Gastroesophageal sphincter (tissue), 4 donors: Measurements from ENCODE around the gene BCL2. TPM values are rescaled to one million over a fixed set of nuclear protein-coding genes. Genes with fewer than 3 reads are reported as not detected.

ENCODE experiments used
- ATAC-seq: fragments of 150-250 bp; one replicate; pipeline ENCODE4 v1.9.1; 2016; ENCODE audit warnings: mild to moderate bottlenecking, moderate library complexity
- H3K27ac ChIP-seq, 4 donors: fragments of 200-600 bp; sonication (generic) in 3 of 4; 1 replicate in 3 of 4; 2 replicates in 1 of 4; pipeline ENCODE4 v1.5.1; 2016 to 2019
- H3K27me3 ChIP-seq: fragments of 200-600 bp; sonication (generic); one replicate; pipeline ENCODE4 v1.5.1; 2019
- H3K36me3 ChIP-seq, 2 donors: fragments of 200-600 bp; sonication (generic); one replicate each; pipeline ENCODE4 v1.5.1; 2019; ENCODE audit warnings: control low read depth in 1 of 2
- H3K4me1 ChIP-seq, 3 donors: fragments of 200-600 bp; sonication (generic); 1 replicate in 2 of 3; 2 replicates in 1 of 3; pipeline ENCODE4 v1.5.1; 2016 to 2019; ENCODE audit warnings: control low read depth in 2 of 3
- H3K4me3 ChIP-seq, 2 donors: fragments of 200-600 bp; sonication (generic); one replicate each; pipeline ENCODE4 v1.5.1; 2019; ENCODE audit warnings: mild to moderate bottlenecking in 1 of 2, moderate library complexity in 1 of 2
- H3K9me3 ChIP-seq, 3 donors: fragments of 200-600 bp; sonication (generic); one replicate each; pipeline ENCODE4 v1.5.1; 2017 to 2019; ENCODE audit warnings: control low read depth in 2 of 3
- EP300 ChIP-seq: sonication (generic); formaldehyde crosslinking; IDR thresholded peaks from one replicate; pipeline ENCODE4 v1.6.1; 2017; ENCODE audit warnings: antibody characterized with exemption, mild to moderate bottlenecking
- POLR2A ChIP-seq, 2 donors: fragments of 450-650 bp; IDR thresholded peaks; one replicate each; pipeline ENCODE4 v1.6.1; 2017; ENCODE audit warnings: antibody characterized with exemption in 2 of 2, mild to moderate bottlenecking in 2 of 2, moderate library complexity in 1 of 2
- POLR2AphosphoS5 ChIP-seq: sonication (generic); formaldehyde crosslinking; IDR thresholded peaks from one replicate; pipeline ENCODE4 v1.6.1; 2017; ENCODE audit warnings: antibody characterized with exemption
- WGBS, 2 donors: methylation state at CpG; one replicate each; pipeline ENCODE4 v1.1.5; 2018; ENCODE audit warnings: low coverage in 1 of 2; 5-methylcytosine and 5-hydroxymethylcytosine counted together
- total RNA-seq, 4 donors: library from RNA; depleted of rRNA; stranded (reverse); fragments of >200 nt; gene quantifications; one replicate each; pipeline ENCODE4 v1.1.0, GENCODE V29; 2016
- TF ChIP-seq, protein P1 (sequence below), 4 experiments: fragments of 200-600 bp in 2 of 4; fragments of 450-650 bp in 2 of 4; sonication (generic) in 1 of 4; IDR thresholded peaks; one replicate each; pipeline ENCODE4 v1.5.1; 2017 to 2019; ENCODE audit warnings: antibody characterized with exemption in 4 of 4, mild to moderate bottlenecking in 2 of 4, moderate library complexity in 2 of 4

BCL2 gene
- total RNA-seq, 4 donors from 2014 or later = 31.2 to 41.7 (median 32.7) TPM

DNA sequence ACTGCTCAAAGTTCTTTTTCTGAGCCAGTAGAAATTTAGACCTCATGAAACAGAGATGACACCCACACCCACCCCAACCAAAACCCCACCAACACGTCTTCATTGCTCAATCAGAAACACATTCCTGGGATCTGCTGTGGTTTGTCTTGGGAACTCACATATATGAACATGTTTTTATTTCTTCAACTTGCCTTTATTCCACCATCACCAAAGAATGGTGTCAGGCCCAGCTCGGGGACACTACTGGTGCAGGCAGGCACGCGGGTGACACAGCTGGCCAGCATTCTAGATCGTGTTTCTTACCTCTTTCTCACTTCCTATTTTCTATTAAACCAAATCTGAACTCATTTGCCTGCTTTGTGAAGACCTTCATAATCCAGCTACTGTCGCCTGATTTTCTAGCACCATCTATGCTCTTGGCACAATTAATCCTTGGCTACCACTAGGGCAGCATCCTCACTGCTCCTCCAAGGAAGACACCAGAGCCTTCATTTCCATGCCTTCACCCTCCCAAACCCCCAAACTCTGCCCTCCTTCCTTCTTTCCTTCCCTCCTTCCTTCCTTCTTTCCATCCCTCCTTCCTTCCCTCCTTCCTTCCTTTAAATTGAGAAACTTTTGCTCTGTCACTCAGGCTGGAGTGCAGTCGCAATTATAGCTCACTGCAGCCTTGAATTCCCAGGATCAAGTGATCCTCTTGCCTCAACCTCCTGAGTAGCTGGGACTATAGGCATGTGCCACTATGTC lies 157.1 kb downstream of the BCL2 start:
- ATAC-seq = peak; percentile 26
- no peaks in the 10 kb centered on the region for H3K36me3 ChIP-seq
- no peak overlapping the region for H3K4me3 ChIP-seq
- no peak for TF ChIP-seq POLR2A (IDR thresholded peaks at IDR 0.05)
- TF ChIP-seq, protein P1, sequence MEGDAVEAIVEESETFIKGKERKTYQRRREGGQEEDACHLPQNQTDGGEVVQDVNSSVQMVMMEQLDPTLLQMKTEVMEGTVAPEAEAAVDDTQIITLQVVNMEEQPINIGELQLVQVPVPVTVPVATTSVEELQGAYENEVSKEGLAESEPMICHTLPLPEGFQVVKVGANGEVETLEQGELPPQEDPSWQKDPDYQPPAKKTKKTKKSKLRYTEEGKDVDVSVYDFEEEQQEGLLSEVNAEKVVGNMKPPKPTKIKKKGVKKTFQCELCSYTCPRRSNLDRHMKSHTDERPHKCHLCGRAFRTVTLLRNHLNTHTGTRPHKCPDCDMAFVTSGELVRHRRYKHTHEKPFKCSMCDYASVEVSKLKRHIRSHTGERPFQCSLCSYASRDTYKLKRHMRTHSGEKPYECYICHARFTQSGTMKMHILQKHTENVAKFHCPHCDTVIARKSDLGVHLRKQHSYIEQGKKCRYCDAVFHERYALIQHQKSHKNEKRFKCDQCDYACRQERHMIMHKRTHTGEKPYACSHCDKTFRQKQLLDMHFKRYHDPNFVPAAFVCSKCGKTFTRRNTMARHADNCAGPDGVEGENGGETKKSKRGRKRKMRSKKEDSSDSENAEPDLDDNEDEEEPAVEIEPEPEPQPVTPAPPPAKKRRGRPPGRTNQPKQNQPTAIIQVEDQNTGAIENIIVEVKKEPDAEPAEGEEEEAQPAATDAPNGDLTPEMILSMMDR (IDR thresholded peaks at IDR 0.05) = no peak
- TF ChIP-seq POLR2AphosphoS5 = no peak
- TF ChIP-seq EP300 = no peak
- H3K27ac ChIP-seq = peak overlapping the region in 3 of 4 donors; percentile 62 to 73 (median 70)
- peaks cover 0 to 57% (median 11%) of the 10 kb centered on the region in 3 donors for H3K4me1 ChIP-seq
- H3K27me3 ChIP-seq = no peaks in the 10 kb centered on the region
- WGBS, 2 donors = 70 to 81% methylated on average over 7 of the region's 7 CpGs
- no peaks in the 10 kb centered on the region for H3K9me3 ChIP-seq

DNA sequence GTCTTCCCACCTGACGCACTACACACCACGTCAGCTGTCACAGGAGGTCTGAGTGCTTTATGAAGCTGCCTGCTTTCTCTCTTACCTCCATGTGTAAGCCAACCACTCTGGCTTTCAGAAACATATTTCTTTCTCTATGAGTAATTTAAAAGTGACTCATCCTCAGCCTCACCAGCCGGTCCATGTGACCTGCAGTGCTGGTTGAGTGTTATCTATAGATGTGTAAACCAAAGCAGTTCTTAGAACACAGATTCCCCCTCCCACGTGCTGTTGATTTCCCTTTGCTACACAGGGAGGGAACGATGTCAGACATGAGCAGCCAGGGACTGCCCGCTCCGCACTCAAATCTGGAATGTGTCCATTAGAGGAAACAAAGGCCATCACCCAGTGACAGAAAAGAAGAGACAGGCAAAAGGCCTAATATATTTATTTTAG lies 157.8 kb downstream of the BCL2 start:
- Histone ChIP-seq H3K4me1 (peaks cover 0 to 63% (median 11%) of the 10 kb centered on the region in 3 donors), H3K36me3 (no peaks in the 10 kb centered on the region), H3K9me3 (no peaks in the 10 kb centered on the region), H3K27ac (peak overlapping the region; percentile 14 to 73 (median 66)), H3K4me3 (no peak overlapping the region), H3K27me3 (no peaks in the 10 kb centered on the region)
- no peak for TF ChIP-seq EP300
- TF ChIP-seq, protein P1 (IDR thresholded peaks at IDR 0.05) = no peak
- peak; percentile 7 for TF ChIP-seq POLR2AphosphoS5
- no peak for TF ChIP-seq POLR2A (IDR thresholded peaks at IDR 0.05)
- WGBS, 2 donors = 25 to 47% methylated on average over 2 to 4 of the region's 7 CpGs
- peak; percentile 84 for ATAC-seq

DNA sequence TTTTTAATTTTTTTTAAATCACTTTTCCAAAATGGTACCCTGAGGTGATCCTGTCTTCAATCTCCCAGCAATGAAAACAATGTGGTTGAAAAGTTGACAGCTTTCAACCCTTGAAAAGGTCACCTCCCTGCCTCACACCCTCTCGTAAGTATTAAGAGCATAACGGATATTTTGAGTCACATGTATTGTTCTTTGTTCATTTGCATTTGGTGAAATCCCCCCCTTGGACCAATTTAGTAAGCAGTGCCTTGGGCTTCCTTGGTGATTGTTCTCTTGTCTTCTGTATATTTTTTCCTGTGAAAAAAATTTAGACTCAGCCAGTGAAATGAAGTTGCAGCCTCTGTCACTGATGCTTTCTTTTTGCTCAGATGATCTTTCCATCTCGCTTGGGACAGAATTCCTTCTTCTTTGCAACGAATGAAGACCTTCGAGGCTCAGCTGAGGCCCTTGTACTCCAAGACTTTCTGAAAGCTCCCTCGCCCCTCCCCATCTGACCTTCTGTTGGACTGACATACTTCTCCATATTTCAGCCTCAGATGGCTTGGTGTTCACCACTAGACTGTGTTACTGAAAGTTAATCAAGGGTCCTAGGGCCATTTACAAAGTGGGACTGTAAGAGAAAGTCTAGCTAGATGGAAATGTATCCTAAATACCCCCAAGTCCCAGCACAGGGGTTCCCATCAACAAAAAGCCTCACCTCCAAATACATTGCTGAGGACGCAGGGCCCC lies 158.4 kb downstream of the BCL2 start:
- no peaks in the 10 kb centered on the region for H3K9me3 ChIP-seq
- 58 to 64% methylated on average over 5 to 7 of the region's 7 CpGs for WGBS, 2 donors
- H3K27ac ChIP-seq = peak overlapping the region; percentile 14 to 73 (median 66)
- H3K4me3 ChIP-seq = no peak overlapping the region
- TF ChIP-seq EP300 (no peak), POLR2A (IDR thresholded peaks at IDR 0.05) (no peak), POLR2AphosphoS5 (no peak)
- TF ChIP-seq, protein P1 (IDR thresholded peaks at IDR 0.05) = no peak
- no peaks in the 10 kb centered on the region for H3K27me3 ChIP-seq
- ATAC-seq = no peak
- H3K4me1 ChIP-seq = peaks cover 0 to 69% (median 11%) of the 10 kb centered on the region in 3 donors
- no peaks in the 10 kb centered on the region for H3K36me3 ChIP-seq

DNA sequence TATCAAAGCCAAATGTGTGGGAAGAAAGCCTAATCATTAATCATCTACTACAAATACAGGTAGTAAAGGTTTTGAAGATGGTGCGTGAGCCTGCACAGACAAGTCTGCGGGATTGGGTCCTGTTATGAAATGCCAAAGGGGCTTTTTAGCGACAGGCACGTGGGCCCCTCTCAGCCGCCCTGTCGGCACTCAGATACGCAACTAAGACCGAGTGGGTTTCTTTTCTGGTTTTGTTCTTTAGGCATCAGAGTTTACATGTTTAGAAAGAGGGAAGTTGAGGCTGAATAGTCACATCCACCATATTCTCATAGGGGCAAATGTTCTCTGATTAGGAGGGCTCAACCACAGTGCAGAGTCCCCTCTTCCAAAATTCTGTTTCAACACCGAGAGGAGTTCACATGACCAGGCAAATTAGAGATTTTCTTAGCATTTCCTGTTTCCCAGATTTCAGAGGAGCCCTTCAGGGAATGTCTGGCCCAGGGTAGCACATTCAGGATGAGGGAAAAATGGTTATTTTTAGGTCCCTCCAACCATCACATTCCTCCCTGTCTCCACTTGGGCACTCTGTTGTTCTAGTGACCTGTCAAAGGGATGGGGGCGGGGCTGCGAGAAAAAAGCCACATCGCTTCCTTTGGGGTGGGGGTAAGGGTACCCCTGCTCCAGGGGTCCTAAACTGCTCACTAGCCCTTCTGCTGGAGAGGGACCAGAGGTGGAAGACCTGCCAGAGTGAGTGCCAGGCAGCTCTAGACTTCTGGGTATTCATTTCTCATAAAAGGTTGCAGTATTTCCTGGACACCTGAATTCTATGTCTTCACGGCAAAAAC lies 159.2 kb downstream of the BCL2 start:
- Histone ChIP-seq H3K36me3 (no peaks in the 10 kb centered on the region), H3K4me3 (no peak overlapping the region), H3K4me1 (peaks cover 0 to 77% (median 13%) of the 10 kb centered on the region in 3 donors), H3K27me3 (no peaks in the 10 kb centered on the region), H3K27ac (peak overlapping the region in 2 of 4 donors; percentile 20 to 28), H3K9me3 (no peaks in the 10 kb centered on the region)
- 83 to 86% methylated on average over 10 of the region's 13 CpGs for WGBS, 2 donors
- no peak for TF ChIP-seq POLR2AphosphoS5
- no peak for ATAC-seq

DNA sequence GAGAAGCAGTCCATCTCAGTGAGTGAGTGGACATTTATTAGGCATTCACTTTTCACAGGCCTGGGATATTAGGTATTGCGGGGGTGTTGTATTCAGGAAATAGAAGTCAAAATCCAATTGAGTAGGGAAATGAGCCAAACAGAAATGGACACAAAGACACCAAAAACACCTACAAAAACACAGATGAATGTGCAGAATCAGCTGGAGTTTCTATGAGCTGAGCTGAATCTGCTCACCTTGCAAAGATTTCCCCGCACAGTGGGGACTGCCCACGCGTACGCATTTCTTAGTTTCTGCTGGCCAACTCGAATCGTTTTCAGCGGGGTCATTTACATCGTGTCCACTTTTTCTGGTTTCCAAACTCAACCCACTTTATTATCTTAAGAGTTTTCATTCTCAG lies 160.0 kb downstream of the BCL2 start:
- H3K36me3 ChIP-seq = no peaks in the 10 kb centered on the region
- no peaks in the 10 kb centered on the region for H3K9me3 ChIP-seq
- no peak for ATAC-seq
- no peak overlapping the region for H3K27ac ChIP-seq
- no peak overlapping the region for H3K4me3 ChIP-seq
- peaks cover 0 to 85% (median 14%) of the 10 kb centered on the region in 3 donors for H3K4me1 ChIP-seq
- 76 to 84% methylated on average over 9 of the region's 9 CpGs for WGBS, 2 donors
- H3K27me3 ChIP-seq = no peaks in the 10 kb centered on the region
- TF ChIP-seq EP300 = no peak
- TF ChIP-seq, protein P1 (IDR thresholded peaks at IDR 0.05) = no peak
